ENCODE results near the gene ETV3.

GRCh38 chr1:157105298-157105987 lies 32.8 kb downstream of the ETV3 start:
- TF ChIP-seq REST (IDR thresholded peaks at IDR 0.05; ENCODE audit: insufficient read depth in 1 of 2, low read depth in 2 of 2, low read length in 2 of 2): no peak
- no peak for TF ChIP-seq POLR2AphosphoS5 (IDR thresholded peaks at IDR 0.05; ENCODE audit: low read depth, low read length)
- TF ChIP-seq TAF1 (IDR thresholded peaks at IDR 0.05; ENCODE audit: borderline replicate concordance, insufficient read depth, low read length): no peak
- no peak for TF ChIP-seq SIN3A (IDR thresholded peaks at IDR 0.05; ENCODE audit: borderline replicate concordance, insufficient read depth, low read length)
- no peak for TF ChIP-seq FOXP2 (optimal IDR thresholded peaks at IDR 0.05; ENCODE audit: borderline replicate concordance, extremely low read depth, extremely low read length, insufficient read depth)
